LNCaP clone FGC (cell line): ENCODE results near the gene HSP90AA1.

Experiments
- DNase-seq: peaks from one replicate; pipeline ENCODE4 v3.0.0-alpha.2; 2011; ENCODE audit warnings: low read depth
- H3K4me3 ChIP-seq: 2 replicates; pipeline ENCODE4 v1.5.1; 2011; ENCODE audit warnings: mild to moderate bottlenecking, low read depth, low read length, control low read depth
- TF ChIP-seq, protein P1 (sequence below): IDR thresholded peaks from 2 replicates; pipeline ENCODE4 v1.5.1; 2012; ENCODE audit warnings: mild to moderate bottlenecking; ENCODE audit not compliant: control insufficient read depth, insufficient read depth; ENCODE audit errors: extremely low read depth

HSP90AA1 gene

DNA sequence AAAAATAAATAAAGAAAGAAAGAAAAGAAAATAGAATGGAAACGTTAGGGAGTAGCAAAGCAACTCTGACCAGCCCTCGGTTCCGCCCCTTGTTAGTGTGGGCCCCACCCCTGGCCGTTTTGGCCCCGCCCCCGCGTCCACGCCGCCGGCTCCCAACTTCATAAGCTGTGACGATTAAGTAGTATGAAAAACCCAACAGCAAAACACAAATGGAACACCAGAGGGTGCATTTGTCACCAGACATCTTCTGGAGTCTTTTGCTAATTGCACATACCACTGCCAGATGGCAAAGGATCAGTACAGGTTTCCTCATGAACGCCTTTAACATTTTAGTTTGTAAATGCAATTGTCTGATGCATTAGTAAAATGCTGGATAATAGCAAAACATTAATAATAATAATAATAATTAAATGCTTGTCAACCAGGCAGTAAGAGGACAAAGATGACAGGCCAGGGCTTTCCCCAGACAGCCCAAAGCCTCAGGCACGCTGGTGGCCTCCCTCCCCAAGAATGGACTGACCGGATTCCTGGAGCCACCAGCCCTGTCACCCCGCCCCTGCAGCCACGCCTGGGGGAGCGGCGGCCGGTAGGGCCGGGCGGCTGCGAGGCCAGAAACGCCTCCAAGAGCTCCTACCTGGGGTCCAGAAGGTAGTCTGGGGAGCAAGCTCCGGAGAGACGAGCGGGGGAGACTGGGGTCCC is 23.6 kb downstream of the HSP90AA1 start:
- peak; percentile 87 for DNase-seq
- H3K4me3 ChIP-seq, result peak overlapping the region; percentile 6; the same call in 1 of the 2 replicates
- TF ChIP-seq, protein P1, sequence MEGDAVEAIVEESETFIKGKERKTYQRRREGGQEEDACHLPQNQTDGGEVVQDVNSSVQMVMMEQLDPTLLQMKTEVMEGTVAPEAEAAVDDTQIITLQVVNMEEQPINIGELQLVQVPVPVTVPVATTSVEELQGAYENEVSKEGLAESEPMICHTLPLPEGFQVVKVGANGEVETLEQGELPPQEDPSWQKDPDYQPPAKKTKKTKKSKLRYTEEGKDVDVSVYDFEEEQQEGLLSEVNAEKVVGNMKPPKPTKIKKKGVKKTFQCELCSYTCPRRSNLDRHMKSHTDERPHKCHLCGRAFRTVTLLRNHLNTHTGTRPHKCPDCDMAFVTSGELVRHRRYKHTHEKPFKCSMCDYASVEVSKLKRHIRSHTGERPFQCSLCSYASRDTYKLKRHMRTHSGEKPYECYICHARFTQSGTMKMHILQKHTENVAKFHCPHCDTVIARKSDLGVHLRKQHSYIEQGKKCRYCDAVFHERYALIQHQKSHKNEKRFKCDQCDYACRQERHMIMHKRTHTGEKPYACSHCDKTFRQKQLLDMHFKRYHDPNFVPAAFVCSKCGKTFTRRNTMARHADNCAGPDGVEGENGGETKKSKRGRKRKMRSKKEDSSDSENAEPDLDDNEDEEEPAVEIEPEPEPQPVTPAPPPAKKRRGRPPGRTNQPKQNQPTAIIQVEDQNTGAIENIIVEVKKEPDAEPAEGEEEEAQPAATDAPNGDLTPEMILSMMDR, result peak; percentile 40

DNA sequence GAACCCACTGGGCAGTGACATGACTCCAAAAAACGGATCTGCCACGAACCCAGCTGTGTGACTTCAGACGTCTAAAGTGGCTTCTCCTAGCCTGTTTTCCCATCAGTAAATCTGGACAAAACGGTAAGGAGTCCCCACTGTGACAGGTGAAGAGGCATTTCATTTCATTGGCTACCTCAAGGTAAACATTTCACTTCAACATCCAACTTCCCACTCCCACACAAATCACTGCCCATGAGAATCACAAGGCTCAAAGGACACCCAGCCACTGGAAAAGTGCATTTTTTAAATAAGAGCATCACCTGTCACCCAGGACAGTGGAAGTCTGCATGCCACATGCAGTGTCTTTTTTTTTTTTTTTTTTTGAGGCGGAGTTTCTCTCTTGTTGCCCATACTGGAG is 27.9 kb downstream of the HSP90AA1 start:
- no peak for DNase-seq
- H3K4me3 ChIP-seq, result no peak overlapping the region
- TF ChIP-seq, protein P1, result no peak

DNA sequence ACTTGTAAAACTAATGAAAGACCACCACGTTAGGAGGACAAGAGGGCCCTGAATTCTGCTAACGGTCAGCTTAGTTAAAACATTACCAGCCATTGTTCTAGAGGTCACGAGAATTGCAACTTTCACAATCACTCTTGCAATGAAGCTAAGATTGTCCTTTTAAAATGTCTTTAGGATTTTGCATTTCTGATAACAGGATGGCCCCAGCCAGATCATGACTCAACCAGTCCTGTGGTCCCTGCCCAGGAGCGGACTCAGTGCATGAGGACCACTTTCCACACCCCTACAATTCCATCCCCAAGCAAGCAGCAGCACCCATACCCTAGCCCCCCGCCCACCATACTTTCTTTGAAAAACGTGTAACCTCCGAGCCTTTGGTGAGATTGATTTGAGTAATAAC is 28.7 kb downstream of the HSP90AA1 start:
- no peak for DNase-seq
- TF ChIP-seq, protein P1, result no peak
- no peak overlapping the region for H3K4me3 ChIP-seq

DNA sequence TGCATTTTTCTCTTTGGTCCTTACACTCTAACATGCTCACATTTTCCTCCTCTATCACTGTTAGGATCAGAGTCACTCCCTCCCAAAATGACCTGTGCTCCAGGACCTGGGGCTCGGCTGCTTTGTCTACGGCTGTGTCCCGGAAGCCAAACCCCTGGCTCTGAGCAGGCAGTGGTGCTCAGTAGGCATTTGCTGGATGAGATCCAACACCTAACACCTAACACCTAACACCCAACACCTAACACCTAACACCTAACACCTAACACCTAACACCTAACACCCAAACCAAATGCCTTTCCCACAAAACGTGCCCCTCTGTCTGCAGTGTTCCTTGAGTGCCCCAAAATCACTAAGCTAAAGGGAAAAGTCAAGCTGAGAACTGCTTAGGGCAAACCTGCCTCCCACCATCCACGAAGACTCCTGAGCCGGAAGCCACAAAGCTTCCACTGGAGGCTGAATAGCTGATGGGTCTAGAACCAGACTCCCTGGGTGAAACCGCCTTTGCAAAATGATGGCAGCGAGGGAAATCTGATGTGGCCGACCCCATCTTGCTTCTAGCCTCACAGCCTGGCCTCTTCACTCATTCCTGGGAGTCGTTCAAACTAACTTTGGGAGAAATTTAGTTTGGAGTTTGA is 29.2 kb downstream of the HSP90AA1 start:
- H3K4me3 ChIP-seq, result no peak overlapping the region
- TF ChIP-seq, protein P1, result no peak
- DNase-seq, result no peak

DNA sequence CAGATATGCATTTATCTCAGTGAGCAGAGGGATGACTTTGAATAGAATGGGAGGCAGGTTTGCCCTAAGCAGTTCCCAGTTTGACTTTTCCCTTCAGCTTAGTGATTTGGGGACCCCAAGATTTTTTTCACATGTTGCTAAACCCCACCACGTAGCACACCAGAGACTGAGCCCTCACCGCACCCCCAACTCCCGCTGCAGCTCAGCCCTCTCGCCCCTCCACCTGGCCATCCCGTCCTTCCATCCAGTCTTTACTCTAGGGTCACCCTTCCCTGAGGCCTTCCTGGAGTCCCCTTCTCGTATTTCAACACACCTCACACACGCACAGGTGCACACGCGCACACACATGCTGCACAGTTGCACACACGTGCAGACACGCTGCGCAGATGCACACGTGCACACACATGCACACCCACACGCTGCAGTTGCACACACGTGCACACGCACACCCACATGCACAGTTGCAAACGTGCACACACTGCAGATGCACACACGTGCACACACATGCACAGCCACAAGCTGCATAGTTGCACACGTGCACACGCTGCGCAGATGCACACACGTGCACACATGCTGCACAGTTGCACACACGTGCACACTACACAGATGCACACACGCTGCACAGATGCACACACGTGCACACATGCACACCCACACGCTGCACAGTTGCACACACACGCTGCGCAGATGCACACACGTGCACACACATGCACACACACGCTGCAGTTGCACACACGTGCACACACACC is 30.0 kb downstream of the HSP90AA1 start:
- DNase-seq, result no peak
- TF ChIP-seq, protein P1, result no peak
- no peak overlapping the region for H3K4me3 ChIP-seq

DNA sequence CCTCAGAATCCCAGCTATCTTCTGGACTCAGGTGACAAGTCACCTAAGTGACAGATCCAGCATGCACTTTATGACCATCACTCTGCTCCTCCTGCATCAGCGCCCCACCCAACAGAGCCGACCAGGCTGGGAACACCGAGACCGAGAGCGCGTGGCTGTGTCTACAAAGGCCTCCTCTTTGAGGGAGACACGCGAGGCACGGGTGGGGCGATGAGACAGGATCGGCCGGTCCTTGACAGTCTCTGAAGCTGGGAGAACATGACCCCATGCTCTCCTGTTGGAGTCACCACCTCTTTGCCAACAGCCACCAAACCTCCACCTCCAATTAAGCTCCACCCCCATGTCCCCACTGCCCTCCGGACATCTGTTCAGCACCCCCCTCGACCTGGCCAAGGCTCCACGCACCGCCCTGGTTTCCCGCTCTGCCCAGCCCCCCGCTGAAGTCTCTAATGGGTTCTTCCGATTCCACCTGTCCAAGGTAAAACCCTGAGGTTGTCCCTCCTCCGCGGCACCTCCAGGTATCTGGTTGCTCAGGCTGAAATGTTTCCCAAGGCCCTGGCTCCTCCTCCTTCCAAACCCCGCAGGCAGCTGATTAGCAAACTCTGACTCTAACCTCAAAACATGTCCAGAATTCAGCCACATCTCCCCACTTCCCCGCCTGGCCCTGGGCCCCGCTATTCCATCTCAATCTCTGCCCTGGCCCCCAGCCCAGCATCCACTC is 31.5 kb downstream of the HSP90AA1 start:
- DNase-seq, result no peak
- TF ChIP-seq, protein P1, result no peak
- no peak overlapping the region for H3K4me3 ChIP-seq
